HG03175 (cell line): ENCODE results near the gene GSS.

ENCODE experiments used
- ATAC-seq: cut with Tn5 transposase; IDR thresholded peaks from one replicate; pipeline ENCODE4 v1.9.1; 2021; ENCODE audit warnings: mild to moderate bottlenecking, moderate library complexity; ENCODE audit not compliant: unreplicated experiment

The GSS gene

GRCh38 chr20:34949120-34949519, 6.5 kb downstream of the GSS start:
- ATAC-seq: no peak

GRCh38 chr20:34948030-34948429, 7.6 kb downstream of the GSS start:
- ATAC-seq: no peak

- ATAC-seq: no peak
These were observed 8.3 kb downstream of the GSS start for GRCh38 chr20:34947336-34947735.

- ATAC-seq: no peak
These were observed 8.9 kb downstream of the GSS start for GRCh38 chr20:34946661-34947060.

GRCh38 chr20:34945315-34946077, 10.1 kb downstream of the GSS start:
- no peak for ATAC-seq

- ATAC-seq: no peak
These were observed 11.6 kb downstream of the GSS start for GRCh38 chr20:34943808-34944567.

- ATAC-seq: no peak
These were observed 13.3 kb downstream of the GSS start for GRCh38 chr20:34942301-34942700.

- ATAC-seq: no peak
These were observed 14.4 kb downstream of the GSS start for GRCh38 chr20:34941226-34941625.

GRCh38 chr20:34940081-34940481, 15.5 kb downstream of the GSS start:
- ATAC-seq: no peak

GRCh38 chr20:34938466-34939163, 17.0 kb downstream of the GSS start:
- ATAC-seq: no peak

- no peak for ATAC-seq
These were observed 23.8 kb downstream of the GSS start for GRCh38 chr20:34931771-34932170.

GRCh38 chr20:34928411-34928810, 27.2 kb downstream of the GSS start:
- ATAC-seq: no peak

- no peak for ATAC-seq
These were observed 27.9 kb downstream of the GSS start for GRCh38 chr20:34927736-34928135.

GRCh38 chr20:34926581-34926980, 29.0 kb downstream of the GSS start:
- no peak for ATAC-seq

- ATAC-seq: no peak
These were observed 29.6 kb downstream of the GSS start for GRCh38 chr20:34925981-34926380.

- ATAC-seq: no peak
These were observed 30.3 kb downstream of the GSS start for GRCh38 chr20:34925341-34925740.

- ATAC-seq: no peak
These were observed 32.2 kb downstream of the GSS start for GRCh38 chr20:34923414-34923813.

- ATAC-seq: no peak
These were observed 32.8 kb downstream of the GSS start for GRCh38 chr20:34922654-34923381.

- ATAC-seq: no peak
These were observed 34.2 kb downstream of the GSS start for GRCh38 chr20:34921436-34921835.

GRCh38 chr20:34920055-34920454, 35.6 kb downstream of the GSS start:
- ATAC-seq: no peak

GRCh38 chr20:34916774-34917354, 38.7 kb downstream of the GSS start:
- no peak for ATAC-seq
